ENCODE data around the gene RBMS1.

The RBMS1 gene

DNA sequence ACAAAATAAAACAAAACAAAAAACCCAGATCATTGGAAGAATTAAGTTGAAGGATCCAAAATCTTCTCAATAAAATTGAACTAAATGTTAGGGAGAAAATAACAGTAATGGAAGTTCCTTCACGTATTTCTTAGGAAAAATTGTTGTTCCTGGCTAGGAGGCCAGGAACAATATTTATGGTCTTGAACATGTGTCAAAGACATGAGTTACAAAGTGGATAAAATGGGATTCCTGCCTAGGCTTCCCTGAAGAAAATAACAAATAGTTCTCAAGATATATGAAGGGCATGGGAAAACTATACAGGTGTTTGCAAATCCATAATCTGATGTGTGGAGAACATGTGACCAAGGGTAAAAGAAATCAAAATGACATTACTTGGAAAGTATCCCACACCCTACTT is 225.9 kb downstream of the RBMS1 start:
- TF ChIP-seq, protein P1, sequence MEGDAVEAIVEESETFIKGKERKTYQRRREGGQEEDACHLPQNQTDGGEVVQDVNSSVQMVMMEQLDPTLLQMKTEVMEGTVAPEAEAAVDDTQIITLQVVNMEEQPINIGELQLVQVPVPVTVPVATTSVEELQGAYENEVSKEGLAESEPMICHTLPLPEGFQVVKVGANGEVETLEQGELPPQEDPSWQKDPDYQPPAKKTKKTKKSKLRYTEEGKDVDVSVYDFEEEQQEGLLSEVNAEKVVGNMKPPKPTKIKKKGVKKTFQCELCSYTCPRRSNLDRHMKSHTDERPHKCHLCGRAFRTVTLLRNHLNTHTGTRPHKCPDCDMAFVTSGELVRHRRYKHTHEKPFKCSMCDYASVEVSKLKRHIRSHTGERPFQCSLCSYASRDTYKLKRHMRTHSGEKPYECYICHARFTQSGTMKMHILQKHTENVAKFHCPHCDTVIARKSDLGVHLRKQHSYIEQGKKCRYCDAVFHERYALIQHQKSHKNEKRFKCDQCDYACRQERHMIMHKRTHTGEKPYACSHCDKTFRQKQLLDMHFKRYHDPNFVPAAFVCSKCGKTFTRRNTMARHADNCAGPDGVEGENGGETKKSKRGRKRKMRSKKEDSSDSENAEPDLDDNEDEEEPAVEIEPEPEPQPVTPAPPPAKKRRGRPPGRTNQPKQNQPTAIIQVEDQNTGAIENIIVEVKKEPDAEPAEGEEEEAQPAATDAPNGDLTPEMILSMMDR (IDR thresholded peaks at IDR 0.05; ENCODE audit: extremely low read depth, missing control alignments): no peak

DNA sequence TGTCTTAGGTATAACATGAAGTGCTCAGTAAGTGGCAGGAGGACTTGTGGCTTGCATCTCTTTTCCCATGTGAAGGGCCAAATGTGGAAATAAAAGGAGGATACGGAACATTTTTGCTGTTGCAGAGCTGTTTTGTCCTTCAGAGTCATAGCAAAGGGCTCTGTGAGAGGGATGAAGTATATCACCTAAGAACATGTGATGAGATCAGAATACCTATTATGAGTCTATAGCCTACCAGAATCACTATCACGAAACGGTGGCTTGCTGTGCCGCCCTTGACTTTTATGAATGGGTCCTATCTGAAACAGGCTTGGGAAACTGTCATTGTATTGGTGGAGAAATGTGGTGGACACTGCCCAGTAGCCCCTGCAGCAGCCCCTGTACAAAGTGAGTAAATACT is 226.6 kb downstream of the RBMS1 start:
- TF ChIP-seq, protein P1 (IDR thresholded peaks at IDR 0.05; ENCODE audit: extremely low read depth, missing control alignments): no peak
- DNase-seq (ENCODE audit: low spot score): no peak

More for the DNA sequence above, 225.9 kb downstream of the RBMS1 start:
- no peak for DNase-seq (ENCODE audit: low spot score)

DNA sequence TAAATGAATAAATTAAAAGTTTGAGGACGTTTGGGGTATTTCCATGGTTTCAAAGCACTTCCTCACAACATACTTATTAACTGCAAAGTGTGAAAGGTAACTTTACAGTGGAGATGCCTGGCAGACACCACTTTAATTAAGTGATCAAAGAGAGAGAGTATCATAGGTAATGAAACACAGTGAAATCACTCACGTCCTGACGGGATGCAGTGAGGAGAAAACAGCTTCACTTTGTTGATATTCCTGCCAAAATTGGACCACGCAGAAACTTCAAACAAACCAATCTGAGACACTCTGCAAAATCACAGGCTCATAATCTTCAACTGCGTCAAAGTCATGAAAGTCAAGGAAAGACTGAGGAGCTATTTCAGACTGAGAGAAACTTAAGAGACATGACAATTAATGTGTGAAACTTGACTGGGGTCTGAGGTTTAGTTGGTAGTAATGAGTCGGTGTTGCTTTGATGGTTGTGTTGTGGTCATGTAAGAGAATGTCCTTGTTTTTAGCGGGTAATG is 227.5 kb downstream of the RBMS1 start:
- TF ChIP-seq, protein P1 (IDR thresholded peaks at IDR 0.05; ENCODE audit: extremely low read depth, missing control alignments): no peak
- no peak for DNase-seq (ENCODE audit: low spot score)

DNA sequence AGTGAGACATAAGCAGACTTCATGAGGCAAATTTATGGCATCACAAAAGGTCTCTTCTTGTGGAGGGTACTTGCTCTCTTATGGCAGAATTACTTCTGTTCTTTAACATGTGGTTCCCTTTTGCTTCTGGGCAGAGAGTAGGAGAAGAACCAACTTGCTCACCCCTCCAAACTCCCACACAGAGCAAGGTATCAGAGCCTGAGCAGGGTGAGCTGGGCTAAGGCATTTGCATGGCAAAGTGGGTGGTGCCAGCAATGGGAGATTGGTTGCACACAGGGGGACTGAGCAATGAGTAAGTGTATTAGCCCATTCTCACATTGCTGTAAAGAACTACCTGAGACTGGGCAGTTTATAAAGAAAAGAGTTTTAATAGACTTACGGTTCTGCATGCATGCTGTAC is 229.3 kb downstream of the RBMS1 start:
- DNase-seq (ENCODE audit: low spot score): no peak
- TF ChIP-seq, protein P1 (IDR thresholded peaks at IDR 0.05; ENCODE audit: extremely low read depth, missing control alignments): no peak

DNA sequence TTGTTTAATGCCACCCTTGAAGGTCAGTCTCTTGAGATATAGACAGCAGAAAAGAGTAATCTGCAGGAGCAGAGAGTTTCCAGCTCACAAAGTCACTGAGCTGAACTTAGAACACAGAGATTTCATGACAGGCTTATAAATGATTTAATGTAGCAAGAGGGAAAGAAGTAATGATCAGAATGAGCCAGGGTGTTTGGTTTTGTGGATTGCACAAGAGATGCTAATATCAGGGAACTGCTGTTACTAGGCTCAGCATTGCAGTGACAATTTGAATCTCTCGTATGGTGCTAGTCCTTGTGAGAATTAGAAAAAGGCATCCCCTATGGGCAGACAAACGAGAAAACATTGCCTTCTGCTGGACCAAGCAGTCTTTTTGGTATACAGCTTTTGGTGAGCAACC is 231.9 kb downstream of the RBMS1 start:
- DNase-seq (ENCODE audit: low spot score): no peak
- TF ChIP-seq, protein P1 (IDR thresholded peaks at IDR 0.05; ENCODE audit: extremely low read depth, missing control alignments): no peak

DNA sequence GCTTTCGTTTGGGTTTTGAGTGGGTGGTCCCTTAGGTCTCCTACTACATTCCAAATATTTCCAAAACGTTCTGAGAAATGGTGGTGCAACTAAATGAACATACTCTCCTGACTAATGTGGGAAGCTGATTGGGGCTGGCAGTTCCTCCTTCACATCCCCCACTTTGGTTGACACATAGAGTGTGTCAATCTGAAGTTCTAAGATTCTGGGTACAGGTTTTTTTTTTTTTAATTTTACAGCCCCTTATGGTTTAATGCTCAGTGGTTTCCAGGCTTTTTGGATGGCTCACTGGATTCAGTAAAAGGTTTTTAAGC is 235.2 kb downstream of the RBMS1 start:
- TF ChIP-seq, protein P1 (IDR thresholded peaks at IDR 0.05; ENCODE audit: extremely low read depth, missing control alignments): no peak

DNA sequence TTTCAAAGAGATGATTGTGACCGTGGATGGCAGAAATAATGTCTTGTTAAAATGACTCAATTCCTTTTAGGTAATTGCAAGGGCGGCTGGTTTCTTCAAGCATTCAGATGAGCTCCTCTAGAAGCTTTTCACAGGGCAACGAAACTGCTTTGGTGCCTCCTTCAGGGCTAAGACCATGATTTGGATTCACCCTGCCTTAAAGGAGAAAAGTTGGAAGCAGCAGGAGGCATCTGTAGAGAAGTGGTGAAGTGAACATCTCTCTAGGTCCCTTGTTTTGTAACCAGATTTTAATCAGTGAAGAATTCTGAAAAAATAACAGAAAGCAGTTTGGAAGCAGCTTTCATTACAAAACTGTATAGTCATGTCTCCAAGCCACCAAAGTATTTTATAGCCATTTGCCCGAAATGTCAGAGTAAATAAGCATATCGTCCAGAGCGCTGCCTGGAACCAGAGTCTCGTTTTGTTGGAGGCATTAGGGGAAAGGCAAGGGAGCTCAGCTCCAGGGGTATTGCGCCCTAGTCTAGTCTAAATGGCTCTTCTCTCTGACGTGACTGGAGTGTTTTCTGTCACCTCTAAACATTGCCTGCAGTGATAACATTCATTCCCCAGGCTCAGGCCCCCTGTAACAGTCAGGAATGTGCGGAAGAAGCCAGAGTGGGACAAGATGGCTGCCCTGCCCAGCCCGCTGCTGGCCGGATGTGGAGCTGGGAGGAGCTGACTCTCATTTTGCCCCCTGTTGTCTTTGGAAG is 235.7 kb downstream of the RBMS1 start:
- TF ChIP-seq, protein P1 (IDR thresholded peaks at IDR 0.05; ENCODE audit: extremely low read depth, missing control alignments): no peak

More for the DNA sequence above, 235.2 kb downstream of the RBMS1 start:
- DNase-seq (ENCODE audit: low spot score): no peak

More for the DNA sequence above, 235.7 kb downstream of the RBMS1 start:
- DNase-seq (ENCODE audit: low spot score): no peak
